Measurements from ENCODE around the gene ASPG. TPM values are rescaled to one million over a fixed set of nuclear protein-coding genes. Genes with fewer than 3 reads are reported as not detected.
"Not testable (repeated sequence)": the region's sequence is repeated elsewhere in the genome, so short reads cannot be mapped to it uniquely, and the experiment has no call there.

ASPG gene
- total RNA-seq, 4 donors from 2014 or later = 26.0 to 38.5 (median 28.2) TPM

DNA sequence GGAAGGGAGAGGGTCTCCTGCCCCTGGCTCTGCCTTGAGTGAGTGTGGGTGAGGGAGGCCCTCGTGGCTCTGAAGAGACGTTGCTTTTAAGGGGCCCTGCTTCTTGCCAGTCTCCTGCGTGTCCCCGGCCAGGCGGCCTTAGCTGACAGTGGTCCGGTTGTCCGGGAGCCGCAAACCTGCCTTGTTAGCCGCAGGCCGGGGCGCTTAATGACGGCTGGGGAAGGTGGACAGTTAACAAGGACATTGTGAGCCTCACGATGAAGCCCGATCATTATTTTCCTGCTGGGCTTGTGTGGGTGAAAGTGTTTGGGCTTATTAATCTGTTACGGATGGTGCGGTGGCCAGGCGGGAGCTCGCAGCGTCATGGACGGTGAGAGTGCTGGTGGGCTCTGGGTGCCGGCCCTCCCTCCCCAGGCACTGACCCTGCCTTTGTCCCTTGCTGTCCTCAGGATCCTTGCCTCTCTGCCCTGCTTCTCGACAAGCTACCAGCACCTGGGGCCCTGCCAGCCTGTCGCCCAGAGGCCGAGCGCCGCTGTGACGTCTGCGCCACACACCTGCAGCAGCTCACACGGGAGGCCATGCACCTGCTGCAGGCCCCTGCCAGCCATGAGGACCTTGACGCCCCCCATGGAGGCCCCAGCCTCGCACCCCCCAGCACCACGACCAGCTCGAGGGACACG lies 66.2 kb downstream of the ASPG start:
- no peak for DNase-seq (ENCODE audit: low spot score in 2 of 2)
- Histone ChIP-seq H3K27ac (no peak overlapping the region), H3K9me3 (no peaks in the 10 kb centered on the region), H3K36me3 (no peaks in the 10 kb centered on the region), H3K4me1 (peaks cover 15% of the 10 kb centered on the region), H3K4me3 (no peak overlapping the region), H3K27me3 (no peaks in the 10 kb centered on the region)
- TF ChIP-seq POLR2A (IDR thresholded peaks at IDR 0.05) (no peak), POLR2AphosphoS5 (IDR thresholded peaks at IDR 0.05) (no peak), EP300 (IDR thresholded peaks at IDR 0.05) (no peak), CTCF (IDR thresholded peaks at IDR 0.05) (no peak)
- WGBS = 91% methylated on average over 16 of the region's 34 CpGs

DNA sequence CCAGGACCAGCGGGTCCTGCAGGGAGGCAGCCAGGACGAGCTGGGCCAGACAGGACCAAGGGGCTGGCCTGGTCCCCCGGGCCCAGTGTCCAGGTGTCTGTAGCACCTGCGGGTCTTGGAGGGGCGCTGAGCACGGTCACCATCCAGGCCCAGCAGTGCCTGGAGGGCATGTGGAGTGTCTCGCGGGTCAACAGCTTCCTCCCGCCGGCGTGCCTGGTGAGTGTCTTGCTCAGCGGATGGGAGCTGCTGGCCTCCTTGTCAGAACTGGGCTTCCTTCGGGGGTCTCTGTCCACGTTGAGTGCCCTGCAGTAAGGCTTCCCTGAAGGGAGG lies 66.7 kb downstream of the ASPG start:
- Histone ChIP-seq H3K27me3 (no peaks in the 10 kb centered on the region), H3K4me1 (peaks cover 15% of the 10 kb centered on the region), H3K27ac (no peak overlapping the region), H3K9me3 (no peaks in the 10 kb centered on the region), H3K36me3 (no peaks in the 10 kb centered on the region), H3K4me3 (no peak overlapping the region)
- WGBS = no CpG with 5 or more reads among the region's 14 CpGs
- no peak for TF ChIP-seq EP300 (IDR thresholded peaks at IDR 0.05)
- no peak for TF ChIP-seq POLR2AphosphoS5 (IDR thresholded peaks at IDR 0.05)
- no peak for TF ChIP-seq CTCF (IDR thresholded peaks at IDR 0.05)
- no peak for TF ChIP-seq POLR2A (IDR thresholded peaks at IDR 0.05)
- no peak for DNase-seq (ENCODE audit: low spot score in 2 of 2)

DNA sequence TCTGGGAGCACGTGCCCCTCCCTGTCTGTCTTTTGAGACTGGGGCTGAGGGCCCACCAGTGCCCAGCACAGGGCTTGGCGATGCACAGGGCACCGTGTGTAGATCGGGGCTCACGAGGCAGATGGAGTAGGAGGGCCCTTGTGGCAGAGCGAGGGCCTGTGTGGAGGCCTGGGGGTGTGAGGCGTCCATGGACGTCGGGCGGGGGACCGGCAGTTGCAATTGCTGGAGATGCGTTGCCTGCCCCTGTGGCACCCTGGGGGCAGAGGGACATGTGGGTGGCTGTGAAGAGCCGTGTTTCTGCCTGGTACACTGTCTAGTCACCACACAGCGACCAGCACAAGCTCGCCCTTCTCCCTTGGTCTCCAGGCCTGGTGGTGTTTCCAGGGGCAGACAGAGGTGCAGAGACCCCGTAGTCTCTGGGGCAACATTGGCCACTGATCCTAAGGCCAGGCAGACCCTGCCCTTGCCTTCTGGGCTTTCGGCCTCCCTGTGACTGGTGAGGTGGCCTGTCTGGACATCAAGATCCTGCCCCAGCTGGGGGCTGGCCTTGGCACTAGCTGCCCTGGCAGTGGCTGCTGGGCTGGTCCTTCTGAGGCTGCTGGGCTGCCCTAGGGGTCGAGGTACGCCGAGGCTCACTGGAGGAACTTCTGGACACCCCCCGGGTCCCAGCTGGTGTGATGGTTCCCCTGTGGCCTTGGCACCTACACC lies 67.3 kb downstream of the ASPG start:
- Histone ChIP-seq H3K27ac (no peak overlapping the region), H3K4me1 (peaks cover 13% of the 10 kb centered on the region), H3K4me3 (no peak overlapping the region), H3K36me3 (no peaks in the 10 kb centered on the region), H3K27me3 (no peaks in the 10 kb centered on the region), H3K9me3 (no peaks in the 10 kb centered on the region)
- no peak for DNase-seq (ENCODE audit: low spot score in 2 of 2)
- WGBS = 97% methylated on average over 14 of the region's 21 CpGs
- TF ChIP-seq EP300 (IDR thresholded peaks at IDR 0.05) (no peak), CTCF (IDR thresholded peaks at IDR 0.05) (no peak)

DNA sequence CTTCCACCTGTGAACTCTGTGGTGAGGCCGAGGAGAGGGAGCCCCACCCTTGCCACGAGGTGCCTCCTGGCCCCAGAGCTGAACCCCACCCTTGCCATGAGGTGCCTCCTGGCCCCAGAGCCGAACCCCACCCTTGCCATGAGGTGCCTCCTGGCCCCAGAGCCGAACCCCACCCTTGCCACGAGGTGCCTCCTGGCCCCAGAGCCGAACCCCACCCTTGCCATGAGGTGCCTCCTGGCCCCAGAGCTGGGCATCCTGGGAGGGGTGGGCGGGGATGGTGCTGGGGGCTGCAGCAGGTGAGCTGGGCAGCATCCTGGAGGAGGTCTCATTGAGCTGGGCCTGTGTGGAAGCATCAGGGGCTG lies 67.9 kb downstream of the ASPG start:
- not testable (repeated sequence) for H3K4me1 ChIP-seq; H3K27me3 ChIP-seq; H3K27ac ChIP-seq; H3K36me3 ChIP-seq; H3K4me3 ChIP-seq; DNase-seq (ENCODE audit: low spot score in 2 of 2); H3K9me3 ChIP-seq
- WGBS = no CpG with 5 or more reads among the region's 7 CpGs

DNA sequence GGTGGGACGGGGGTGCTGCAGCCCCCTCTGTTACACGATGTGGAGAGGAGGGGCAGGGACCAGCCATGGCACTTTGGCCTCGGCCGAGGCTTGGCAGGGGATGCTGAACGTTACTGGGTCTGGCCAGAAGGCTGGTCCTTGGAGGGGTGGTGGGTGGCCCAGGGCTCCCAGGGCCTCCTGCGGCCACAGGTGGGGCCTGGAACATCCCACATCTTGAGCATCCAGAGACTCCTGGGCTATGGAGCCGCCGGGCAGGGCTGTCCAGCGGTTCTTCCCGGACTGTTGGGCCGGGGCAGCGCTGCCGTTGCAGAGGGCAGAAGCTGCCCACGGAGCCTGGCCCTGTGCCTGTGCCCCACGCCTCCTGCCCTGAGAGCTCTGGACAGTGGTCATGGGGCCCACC lies 68.7 kb downstream of the ASPG start:
- 85% methylated on average over 2 of the region's 15 CpGs for WGBS
- no peak for DNase-seq (ENCODE audit: low spot score in 2 of 2)
- no peaks in the 10 kb centered on the region for H3K9me3 ChIP-seq
- H3K27ac ChIP-seq = no peak overlapping the region
- no peaks in the 10 kb centered on the region for H3K27me3 ChIP-seq
- H3K4me1 ChIP-seq = peaks cover 4% of the 10 kb centered on the region
- no peak overlapping the region for H3K4me3 ChIP-seq
- H3K36me3 ChIP-seq = no peaks in the 10 kb centered on the region
- TF ChIP-seq POLR2AphosphoS5 (IDR thresholded peaks at IDR 0.05) (no peak), EP300 (IDR thresholded peaks at IDR 0.05) (no peak), CTCF (IDR thresholded peaks at IDR 0.05) (no peak), POLR2A (IDR thresholded peaks at IDR 0.05) (no peak)

DNA sequence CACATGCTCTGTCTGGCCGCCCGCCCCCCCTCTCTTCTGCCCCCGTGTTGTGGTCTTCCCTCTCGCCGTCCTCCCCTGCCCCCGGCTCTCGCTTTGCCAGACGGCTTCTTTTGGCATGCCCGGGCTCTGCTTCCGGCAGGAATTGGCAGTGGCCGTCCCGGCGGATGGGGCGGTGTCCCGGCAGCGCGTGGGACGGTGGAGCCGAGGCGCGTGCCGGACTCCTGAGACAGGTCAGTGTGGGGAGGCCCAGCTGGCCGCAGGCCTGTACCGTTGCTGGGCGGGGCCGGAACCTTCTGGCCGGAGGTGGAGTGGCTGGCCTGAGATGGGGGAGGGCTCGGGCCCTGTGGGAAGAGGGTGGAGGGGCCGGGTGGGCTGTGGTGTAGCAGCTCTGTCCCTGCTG lies 70.0 kb downstream of the ASPG start:
- 52% methylated on average over 20 of the region's 29 CpGs for WGBS
- Histone ChIP-seq H3K36me3 (no peaks in the 10 kb centered on the region), H3K4me3 (no peak overlapping the region), H3K4me1 (peaks cover under 1% of the 10 kb centered on the region), H3K9me3 (no peaks in the 10 kb centered on the region), H3K27ac (no peak overlapping the region), H3K27me3 (no peaks in the 10 kb centered on the region)
- TF ChIP-seq EP300 (IDR thresholded peaks at IDR 0.05) = no peak
- no peak for TF ChIP-seq POLR2A (IDR thresholded peaks at IDR 0.05)
- no peak for TF ChIP-seq POLR2AphosphoS5 (IDR thresholded peaks at IDR 0.05)
- TF ChIP-seq CTCF (IDR thresholded peaks at IDR 0.05) = no peak
- no peak for DNase-seq (ENCODE audit: low spot score in 2 of 2)
